ENCODE data around the gene FSD1.
"Not testable (repeated sequence)": the region's sequence is repeated elsewhere in the genome, so short reads cannot be mapped to it uniquely, and the experiment has no call there.

The FSD1 gene

DNA sequence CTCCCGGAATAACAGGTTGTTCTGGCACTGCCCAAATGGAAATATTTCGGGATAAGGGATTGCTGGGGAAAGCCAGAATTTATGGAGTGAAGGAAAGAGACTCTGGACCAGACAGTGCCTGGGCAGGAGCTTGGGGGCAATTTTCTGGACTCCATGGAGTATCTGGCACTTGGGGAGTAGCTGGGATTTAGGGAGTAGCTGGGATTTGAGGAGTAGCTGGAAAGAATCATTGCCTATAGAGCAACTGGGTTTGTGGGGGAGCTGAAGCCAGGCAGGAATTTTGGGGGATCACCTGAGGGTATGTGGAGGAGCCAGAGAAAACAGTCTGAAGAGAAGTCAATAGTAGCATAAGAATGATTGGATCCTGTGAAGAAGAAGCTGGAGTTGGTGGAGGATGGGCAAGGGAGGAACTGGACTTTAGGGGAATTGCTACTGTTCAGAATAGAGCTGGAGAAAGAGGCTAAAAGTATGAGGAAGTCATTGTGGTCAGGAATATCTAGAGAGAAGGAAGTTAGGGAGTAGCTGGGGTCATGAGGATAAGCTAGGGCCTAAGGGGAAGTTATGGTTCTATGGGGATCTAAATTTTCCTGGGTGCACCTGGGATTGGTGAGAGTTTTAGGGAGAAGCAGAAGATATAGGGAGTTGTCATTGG is 14.8 kb downstream of the FSD1 start:
- no peak for DNase-seq (ENCODE audit: low spot score)

GRCh38 chr19:4320419-4320818 is 16.0 kb downstream of the FSD1 start:
- DNase-seq (ENCODE audit: low spot score) = no peak

DNA sequence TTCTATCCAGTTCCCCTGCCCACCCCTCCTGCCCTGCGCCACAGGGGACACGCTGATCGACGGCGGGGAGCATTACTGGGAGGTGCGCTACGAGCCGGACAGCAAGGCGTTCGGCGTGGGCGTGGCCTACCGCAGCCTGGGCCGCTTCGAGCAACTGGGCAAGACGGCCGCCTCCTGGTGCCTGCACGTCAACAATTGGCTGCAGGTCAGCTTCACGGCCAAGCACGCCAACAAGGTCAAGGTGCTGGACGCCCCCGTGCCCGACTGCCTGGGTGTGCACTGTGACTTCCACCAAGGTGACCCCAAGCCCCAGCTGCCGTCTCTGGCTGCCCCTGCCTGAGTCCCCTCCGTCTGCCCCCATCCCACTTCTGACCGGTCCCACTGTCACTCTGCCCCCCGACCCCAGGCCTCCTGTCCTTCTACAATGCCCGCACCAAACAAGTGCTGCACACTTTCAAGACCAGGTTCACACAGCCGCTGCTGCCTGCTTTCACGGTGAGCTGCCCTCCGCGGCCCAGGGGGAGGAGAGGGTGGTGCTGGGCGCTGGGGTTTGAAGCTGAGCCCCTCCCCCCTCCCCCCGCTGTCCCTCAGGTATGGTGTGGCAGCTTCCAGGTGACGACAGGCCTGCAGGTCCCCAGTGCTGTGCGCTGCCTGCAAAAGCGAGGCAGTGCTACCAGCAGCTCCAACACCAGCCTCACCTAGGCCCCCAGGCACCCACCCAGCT is 18.7 kb downstream of the FSD1 start:
- DNase-seq (ENCODE audit: low spot score) = no peak

DNA sequence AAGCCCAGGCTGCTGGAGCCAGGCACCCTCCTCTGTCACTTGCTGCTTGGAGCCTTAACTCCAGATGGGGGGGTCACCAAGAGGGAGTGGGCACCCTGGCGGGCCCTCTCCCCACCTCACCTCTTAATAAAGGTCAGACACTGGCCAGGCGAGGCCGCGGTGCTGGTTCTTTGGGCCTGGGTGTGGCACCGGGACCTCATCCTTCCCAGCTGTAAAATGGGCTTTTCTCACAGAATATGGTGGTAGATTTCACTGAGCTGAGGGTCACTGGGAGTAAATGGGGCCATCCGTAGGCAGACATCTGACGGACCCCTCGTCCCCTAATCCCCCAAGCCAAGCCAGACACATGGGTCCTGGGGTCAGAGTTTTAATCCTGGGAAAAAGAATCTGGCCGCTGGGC is 19.3 kb downstream of the FSD1 start:
- no peak for DNase-seq (ENCODE audit: low spot score)

DNA sequence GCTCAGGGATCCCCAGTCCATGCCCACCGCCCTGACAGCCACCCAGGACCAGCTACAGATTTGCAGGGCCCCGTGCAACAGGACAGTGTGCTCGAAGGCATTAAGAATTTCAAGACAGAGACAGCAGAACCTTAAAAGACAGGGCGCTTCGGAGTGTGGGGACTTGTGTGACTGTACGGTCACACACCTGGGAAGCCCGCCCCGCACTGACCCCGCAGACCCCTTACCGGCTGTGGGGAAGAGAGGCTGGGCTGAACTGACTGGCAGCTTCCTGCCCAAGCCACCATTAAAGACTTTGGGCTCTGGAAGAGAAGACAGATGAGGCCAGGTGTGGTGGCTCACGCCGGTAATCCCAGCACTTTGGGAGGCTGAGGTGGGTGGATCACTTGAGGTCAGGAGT is 19.8 kb downstream of the FSD1 start:
- no peak for DNase-seq (ENCODE audit: low spot score)

GRCh38 chr19:4326215-4326836 is 21.9 kb downstream of the FSD1 start:
- DNase-seq (ENCODE audit: low spot score) = no peak

GRCh38 chr19:4326837-4327251 is 22.4 kb downstream of the FSD1 start:
- no peak for DNase-seq (ENCODE audit: low spot score)

GRCh38 chr19:4327252-4327876 is 23.0 kb downstream of the FSD1 start:
- DNase-seq (ENCODE audit: low spot score) = peak; percentile 87

- DNase-seq (ENCODE audit: low spot score) = no peak
Measured at GRCh38 chr19:4327877-4328242, 23.5 kb downstream of the FSD1 start.

DNA sequence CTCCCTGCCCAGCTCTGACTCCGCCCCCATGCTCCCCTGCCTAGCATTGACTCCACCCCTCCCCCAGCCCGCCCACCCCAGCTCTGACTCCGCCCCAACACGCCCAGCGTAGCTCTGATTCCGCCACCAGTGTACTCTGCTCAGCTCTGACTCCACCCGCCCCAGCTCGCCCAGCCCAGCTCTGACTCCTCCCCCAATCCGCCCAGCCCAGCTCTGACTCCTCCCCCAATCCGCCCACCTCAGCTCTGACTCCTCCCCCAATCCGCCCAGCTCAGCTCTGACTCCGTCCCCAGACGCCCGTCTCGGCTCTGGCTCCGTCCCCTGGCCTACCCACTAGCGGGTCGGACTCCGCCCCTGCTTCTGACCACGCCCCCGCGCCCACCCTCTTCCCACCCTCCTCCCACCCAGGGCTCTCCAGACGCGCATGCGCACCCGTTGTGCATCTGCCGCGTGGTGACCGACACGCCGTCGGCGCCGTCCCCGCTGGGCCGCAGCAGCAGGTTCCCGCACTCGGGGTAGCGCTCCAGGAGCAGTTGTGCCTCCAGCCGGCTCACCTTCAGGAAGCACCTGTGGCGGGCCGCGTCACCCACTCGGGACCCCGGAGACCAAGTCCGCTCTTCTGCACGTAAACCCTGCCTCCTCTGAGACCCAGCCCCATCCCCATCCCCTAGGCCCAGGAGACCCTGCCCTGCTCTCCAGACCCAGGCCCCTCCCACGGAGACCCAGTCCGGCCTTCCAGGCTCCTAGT is 24.0 kb downstream of the FSD1 start:
- peak; percentile 92 for DNase-seq (ENCODE audit: low spot score)

DNA sequence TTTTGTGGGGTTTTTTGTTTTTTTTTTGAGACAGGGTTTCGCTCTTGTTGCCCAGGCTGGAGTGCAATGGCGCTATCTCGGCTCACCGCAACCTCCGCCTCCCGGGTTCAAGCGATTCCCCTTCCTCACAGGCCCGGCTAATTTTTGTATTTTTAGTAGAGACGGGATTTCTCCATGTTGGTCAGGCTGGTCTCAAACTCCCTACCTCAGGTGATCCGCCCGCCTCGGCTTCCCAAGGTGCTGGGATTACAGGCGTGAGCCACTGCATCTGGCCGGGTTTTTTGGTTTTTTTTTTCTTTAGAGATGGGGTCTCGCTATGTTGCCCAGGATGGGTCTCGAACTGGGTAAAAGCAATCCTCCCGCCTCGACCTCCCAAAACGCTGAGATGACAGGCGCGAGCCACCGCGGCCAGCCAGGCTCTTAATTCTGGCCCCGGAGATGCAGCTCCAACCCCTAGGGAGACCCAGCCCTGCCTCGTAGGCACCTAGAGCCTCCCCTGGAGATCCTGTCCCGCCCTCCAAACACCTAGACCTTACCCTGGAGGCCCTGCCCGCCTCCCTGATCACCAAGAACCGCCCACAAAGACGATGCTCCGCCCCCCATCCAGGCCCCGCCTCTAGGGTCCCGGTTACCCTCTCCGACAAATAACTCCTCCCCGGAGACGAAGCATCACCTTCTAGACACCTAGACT is 24.7 kb downstream of the FSD1 start:
- not testable (repeated sequence) for DNase-seq (ENCODE audit: low spot score)

DNA sequence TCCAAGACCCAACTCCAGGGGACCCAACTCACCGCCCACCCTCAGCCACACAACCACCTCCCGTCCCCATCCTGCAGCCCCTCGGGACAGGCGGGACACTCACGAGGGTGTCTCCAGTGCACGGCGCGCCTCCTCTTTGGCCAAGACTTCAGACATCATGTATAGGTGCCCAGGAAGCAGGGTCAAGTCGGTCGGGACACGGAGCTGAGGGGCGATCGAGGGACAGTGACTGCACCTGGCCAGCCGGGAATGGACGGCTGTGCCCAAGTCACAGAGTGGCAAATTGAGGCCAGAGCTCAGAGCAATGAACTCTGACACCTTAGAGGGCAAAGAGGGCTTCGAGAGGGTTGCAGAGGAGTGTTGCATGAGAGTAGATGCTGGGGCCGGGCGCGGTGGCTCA is 25.5 kb downstream of the FSD1 start:
- no peak for DNase-seq (ENCODE audit: low spot score)

GRCh38 chr19:4334929-4335570 is 30.7 kb downstream of the FSD1 start:
- no peak for DNase-seq (ENCODE audit: low spot score)

DNA sequence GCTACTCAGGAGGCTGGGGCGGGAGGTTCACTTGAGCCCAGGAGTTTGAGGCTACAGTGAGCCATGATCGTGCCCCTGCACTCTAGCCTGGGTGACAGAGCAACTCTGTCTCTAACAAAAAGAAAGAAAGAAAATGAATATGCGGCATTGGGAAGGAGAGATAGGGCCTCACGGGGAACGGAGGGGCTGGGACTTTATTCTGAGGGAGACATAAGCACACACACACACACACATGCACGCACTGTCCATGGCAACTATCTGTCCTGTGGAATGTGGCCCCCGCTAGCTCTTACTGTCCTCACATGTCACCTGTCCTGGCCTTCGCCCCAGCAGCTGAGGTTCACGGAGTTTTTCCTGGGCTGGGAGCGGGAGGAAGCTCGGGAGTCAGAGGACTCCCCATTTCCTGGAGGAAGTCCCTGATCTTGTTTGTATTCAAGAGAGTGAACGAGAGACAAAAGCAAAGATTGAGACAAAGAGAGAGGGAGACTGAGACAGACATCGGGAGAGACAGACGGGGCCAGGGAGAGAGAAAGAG is 33.6 kb downstream of the FSD1 start:
- no peak for DNase-seq (ENCODE audit: low spot score)

GRCh38 chr19:4338441-4339355 is 34.3 kb downstream of the FSD1 start, which contains the start of gene STAP2:
Gene STAP2 (minus strand): TSS chr19:4338827. CDS start chr19:4338753, 74 bp downstream.
- DNase-seq (ENCODE audit: low spot score) = no peak

- no peak for DNase-seq (ENCODE audit: low spot score)
Measured at GRCh38 chr19:4342314-4342614, 37.9 kb downstream of the FSD1 start.

DNA sequence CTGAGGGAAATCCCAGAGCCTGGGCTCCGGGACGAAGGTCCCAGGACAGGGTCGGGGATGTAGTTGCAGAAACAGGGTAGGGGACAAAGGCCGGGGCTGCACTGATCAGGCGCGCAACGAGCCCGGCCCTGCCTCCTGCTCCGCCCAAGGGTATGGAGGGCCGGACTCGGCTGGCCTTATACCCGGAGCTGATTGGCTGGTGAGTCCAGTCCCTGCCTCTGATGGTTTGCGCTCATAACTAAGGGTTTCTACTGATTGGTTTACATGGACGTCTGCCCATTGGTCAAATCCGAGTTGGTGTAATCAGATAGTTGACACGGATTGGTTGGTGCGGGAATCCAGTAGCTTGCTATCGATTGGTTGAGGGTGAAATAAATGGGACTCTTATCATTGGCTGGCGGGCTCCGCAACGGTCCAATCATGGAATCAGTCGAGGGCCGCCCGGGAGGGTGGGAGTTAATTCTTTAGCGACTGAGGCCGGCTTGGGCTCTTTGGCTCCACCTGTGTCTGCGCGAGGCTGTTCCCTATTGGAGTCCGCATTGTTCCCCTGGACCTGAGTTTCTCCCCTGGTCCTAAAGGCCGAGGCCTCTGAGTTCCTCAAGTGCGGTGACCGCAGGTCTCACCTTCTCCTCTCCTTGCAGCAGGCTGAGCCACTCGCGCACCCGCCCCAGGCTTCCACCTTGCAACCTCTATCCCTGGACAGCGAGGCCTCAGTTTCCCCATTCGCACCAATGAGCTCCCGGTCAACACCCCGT is 38.4 kb downstream of the FSD1 start:
- peak; percentile 98 for DNase-seq (ENCODE audit: low spot score)

- peak; percentile 84 for DNase-seq (ENCODE audit: low spot score)
Measured at GRCh38 chr19:4343370-4344307, 39.2 kb downstream of the FSD1 start, which contains the start of gene MPND. Gene MPND (plus strand): TSS chr19:4343562. CDS start chr19:4343594, 32 bp downstream.
